A549 treated with CORT108297 at 1 μM for 4 hours (cell line): Measurements from ENCODE around the gene CBX6. TPM values are rescaled to one million over a fixed set of nuclear protein-coding genes. Genes with fewer than 3 reads are reported as not detected.

Experiments used
- total RNA-seq: library from RNA; stranded (reverse); fragments of 200-300 nt; extraction: Qiagen RNA extraction; gene quantifications from 5 replicates; pipeline ENCODE4 v1.2.3, GENCODE V29; 2022

CBX6 gene
- 26.0 to 35.1 TPM (median 32.4 TPM) in 5 replicates for total RNA-seq

DNA sequence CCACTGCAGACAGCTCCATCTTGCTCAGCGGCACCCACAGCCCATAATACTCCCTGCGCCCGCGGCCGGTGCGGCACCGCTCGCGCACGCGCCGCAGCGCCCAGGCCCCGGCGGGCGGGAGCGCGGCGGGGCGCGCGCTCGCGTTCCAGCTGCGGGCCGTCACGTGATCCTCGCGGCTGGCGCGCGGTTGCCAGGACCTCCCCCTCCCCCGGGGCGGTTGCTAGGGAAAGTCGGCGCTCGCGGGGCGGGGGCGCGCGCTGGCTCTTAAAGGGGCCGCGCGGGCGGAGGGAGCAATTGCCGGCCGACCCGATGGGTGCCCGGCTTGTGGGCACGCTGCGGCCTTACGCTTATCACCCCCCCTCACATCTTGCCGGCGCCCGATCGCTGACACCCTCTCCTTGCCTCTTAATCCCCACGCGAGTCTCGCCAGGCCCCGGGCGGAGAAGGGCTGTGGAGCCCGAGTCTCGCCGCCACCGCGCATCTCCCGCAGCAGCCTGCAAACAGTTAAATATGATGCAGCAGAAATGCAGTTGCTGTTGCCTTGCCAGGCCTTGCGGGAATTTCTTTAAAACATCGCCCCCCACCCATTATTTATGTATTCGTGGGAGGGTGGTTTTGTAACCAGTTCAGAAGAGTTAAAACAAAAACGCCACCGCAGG is at the start of gene CBX6:
CBX6 (minus strand) TSS at position 45 of the 659 bp plus-strand sequence; CDS start at position 19, 26 bp downstream.

GRCh38 chr22:38843657-38844314 is 28.2 kb downstream of the CBX6 start, which contains the start of gene NPTXR:
Gene NPTXR (minus strand): TSS chr22:38844028.

Other genes with a start within 250 kb of the CBX6 start
- 0.46 to 1.1 TPM (median 0.80 TPM) in 5 replicates for gene FAM227A, start 215.8 kb downstream of the CBX6 start, total RNA-seq
- 15.0 to 17.1 TPM (median 16.1 TPM) in 5 replicates for gene CBY1, start 215.6 kb downstream of the CBX6 start, total RNA-seq
- 62.6 to 81.3 TPM (median 70.0 TPM) in 5 replicates for gene TOMM22, start 190.3 kb downstream of the CBX6 start, total RNA-seq
- 25.9 to 30.6 TPM (median 28.1 TPM) in 5 replicates for gene JOSD1, start 171.3 kb downstream of the CBX6 start, total RNA-seq
- 7.0 to 10.8 TPM (median 10.7 TPM) in 5 replicates for gene GTPBP1, start 166.3 kb downstream of the CBX6 start, total RNA-seq
- gene SUN2, start 116.2 kb downstream of the CBX6 start, total RNA-seq, result 23.8 to 38.4 TPM (median 36.7 TPM) in 5 replicates
- gene DNAL4, start 78.1 kb downstream of the CBX6 start, total RNA-seq, result 9.2 to 11.8 TPM (median 10.7 TPM) in 5 replicates
- 10.5 to 15.3 TPM (median 11.9 TPM) in 5 replicates for gene NPTXR, start 28.2 kb downstream of the CBX6 start, total RNA-seq
- not detected in 5 replicates for gene APOBEC3A, start 85.4 kb upstream of the CBX6 start, total RNA-seq
- 27.4 to 32.1 TPM (median 30.0 TPM) in 5 replicates for gene APOBEC3B, start 110.1 kb upstream of the CBX6 start, total RNA-seq
- 26.6 to 28.1 TPM (median 27.5 TPM) in 5 replicates for gene APOBEC3C, start 142.0 kb upstream of the CBX6 start, total RNA-seq
- gene APOBEC3D, start 148.9 kb upstream of the CBX6 start, total RNA-seq, result 0.10 to 0.50 TPM (median 0.17 TPM) in 4 of 5 replicates, not detected in the other
- gene APOBEC3F, start 168.6 kb upstream of the CBX6 start, total RNA-seq, result 1.6 to 2.8 TPM (median 2.6 TPM) in 5 replicates
- 0.18 TPM in 1 of 5 replicates, not detected in the others for gene APOBEC3G, start 205.1 kb upstream of the CBX6 start, total RNA-seq
- 0.14 to 0.53 TPM (median 0.41 TPM) in 5 replicates for gene APOBEC3H, start 225.0 kb upstream of the CBX6 start, total RNA-seq